GM21786 (cell line): ENCODE measurements around the gene KRTAP4-5.
"Not testable (repeated sequence)": the region's sequence is repeated elsewhere in the genome, so short reads cannot be mapped to it uniquely, and the experiment has no call there.

Experiments used
- ATAC-seq: cut with Tn5 transposase; IDR thresholded peaks from one replicate; pipeline ENCODE4 v1.9.1; 2021; ENCODE audit not compliant: unreplicated experiment

The KRTAP4-5 gene

DNA sequence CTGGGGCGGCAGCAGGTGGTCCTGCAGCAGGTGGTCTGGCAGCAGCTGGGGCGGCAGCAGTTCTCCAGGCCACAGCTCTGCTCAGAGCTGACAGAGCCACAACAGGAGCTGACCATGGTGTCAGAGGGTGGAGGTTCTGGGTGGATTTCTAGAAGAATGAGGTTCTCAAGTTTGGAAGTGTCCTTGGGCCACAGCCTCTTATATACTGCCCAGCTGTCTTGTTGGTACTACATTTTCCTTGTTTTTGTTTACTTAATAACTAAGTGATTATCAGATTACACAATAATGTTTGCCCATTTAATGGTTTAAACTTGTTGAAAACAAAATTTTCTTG lies at the start of gene KRTAP4-5:
Gene KRTAP4-5, minus strand, starts transcription at position 174 of the 334 bp plus-strand sequence. Its CDS starts 58 bp downstream, at position 116.
- ATAC-seq, result no peak

DNA sequence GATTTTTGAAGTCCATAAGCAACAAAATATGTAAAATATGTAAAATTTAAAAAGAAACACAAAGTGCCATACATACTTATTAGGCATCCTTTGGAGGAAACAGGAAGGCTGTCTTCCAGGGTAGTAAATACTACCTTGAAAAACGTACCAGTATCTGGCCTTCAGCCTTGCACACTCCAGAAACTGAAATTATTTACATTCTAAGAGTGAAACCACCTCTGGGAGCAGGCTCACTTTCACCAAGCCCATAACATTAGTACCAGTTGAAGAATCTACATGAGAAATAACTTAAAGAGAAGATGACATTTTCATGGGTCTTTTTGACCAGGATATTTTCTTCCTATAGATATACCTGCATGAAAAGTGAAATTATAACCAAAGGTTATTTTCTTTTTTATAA lies 46.4 kb upstream of the KRTAP4-5 start:
- ATAC-seq, result no peak

DNA sequence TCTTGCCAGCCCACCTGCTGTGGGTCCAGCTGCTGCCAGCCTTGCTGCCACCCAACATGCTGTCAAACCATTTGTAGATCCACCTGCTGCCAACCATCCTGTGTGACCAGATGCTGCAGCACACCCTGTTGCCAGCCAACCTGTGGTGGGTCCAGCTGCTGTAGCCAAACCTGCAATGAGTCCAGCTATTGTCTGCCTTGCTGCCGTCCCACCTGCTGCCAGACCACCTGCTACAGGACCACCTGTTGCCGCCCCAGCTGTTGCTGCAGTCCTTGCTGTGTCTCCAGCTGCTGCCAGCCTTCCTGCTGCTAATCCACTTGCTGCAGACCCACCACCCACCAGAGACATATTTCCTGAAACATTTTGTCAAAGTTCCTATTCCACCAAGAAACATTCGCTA lies 40.7 kb upstream of the KRTAP4-5 start:
- no peak for ATAC-seq

DNA sequence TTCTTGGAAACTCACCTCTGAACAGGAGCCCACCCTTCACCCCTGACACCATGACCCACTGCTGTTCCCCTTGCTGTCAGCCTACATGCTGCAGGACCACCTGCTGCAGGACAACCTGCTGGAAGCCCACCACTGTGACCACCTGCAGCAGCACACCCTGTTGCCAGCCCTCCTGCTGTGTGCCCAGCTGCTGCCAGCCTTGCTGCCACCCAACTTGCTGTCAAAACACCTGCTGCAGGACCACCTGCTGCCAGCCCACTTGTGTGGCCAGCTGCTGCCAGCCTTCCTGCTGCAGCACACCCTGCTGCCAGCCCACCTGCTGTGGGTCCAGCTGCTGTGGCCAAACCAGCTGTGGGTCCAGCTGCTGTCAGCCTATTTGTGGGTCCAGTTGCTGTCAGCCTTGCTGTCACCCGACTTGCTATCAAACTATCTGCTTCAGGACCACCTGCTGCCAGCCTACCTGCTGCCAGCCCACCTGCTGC lies 40.3 kb upstream of the KRTAP4-5 start, which contains the start of gene KRTAP9-1:
Gene KRTAP9-1, plus strand, starts transcription at position 51 of the 482 bp plus-strand sequence. Its CDS starts 0 bp downstream, at position 51.
- ATAC-seq, result not testable (repeated sequence)

DNA sequence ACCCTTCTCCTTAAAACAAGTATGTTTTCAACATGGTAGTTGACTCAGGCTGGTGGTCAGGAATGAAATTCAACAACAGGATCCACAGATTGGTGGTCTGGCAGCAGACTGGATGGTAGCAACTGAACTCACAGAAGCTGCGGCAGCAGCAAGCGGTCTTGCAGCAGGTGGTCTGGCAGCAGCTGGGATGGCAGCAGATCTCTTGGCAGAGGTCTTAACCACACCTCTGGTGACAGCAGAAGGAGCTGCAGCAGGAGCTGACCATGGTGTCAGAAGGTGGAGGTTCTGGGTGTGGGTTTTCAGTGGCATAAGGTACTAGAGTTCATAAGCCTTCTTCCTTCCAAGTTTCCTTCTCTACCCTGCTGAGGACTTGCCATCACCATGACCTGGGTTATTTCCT lies 37.2 kb upstream of the KRTAP4-5 start:
- ATAC-seq, result no peak

DNA sequence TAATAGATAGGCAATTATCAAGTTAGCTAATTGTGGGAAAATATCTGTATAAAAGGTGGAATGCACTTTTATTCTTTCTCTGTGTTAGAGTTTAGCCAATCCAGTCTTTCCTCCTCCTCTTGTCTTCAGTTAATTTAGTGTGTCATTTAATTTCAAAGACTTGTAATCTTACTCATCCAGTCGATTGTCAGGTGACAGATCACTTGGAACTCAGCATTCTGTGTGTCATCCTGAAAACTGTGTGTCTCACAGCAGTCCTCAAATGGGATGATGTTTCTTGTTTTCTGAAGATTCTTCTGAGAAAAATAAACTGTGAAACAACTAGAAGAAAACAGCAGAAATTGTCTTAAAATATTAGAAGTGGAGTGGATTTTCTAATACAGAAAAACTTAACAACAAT lies 35.4 kb upstream of the KRTAP4-5 start:
- no peak for ATAC-seq

DNA sequence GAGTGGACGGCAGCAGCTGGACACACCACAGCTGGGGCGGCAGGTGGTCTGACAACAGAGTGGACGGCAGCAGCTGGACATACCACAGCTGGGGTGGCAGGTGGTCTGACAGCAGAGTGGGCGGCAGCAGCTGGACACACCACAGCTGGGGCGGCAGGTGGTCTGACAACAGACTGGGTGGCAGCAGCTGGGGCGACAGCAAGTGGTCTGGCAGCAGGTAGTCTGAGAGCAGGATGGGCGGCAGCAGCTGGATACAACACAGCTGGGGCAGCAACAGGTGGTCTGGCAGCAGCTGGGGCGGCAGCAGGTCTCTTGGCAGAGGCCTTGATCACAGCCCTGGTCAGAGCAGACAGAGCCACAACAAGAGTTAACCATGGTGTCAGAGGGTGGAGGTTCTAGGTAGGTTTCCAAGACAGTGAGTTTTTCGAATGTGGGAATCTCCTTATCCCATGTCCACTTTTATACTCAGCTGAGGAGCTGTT lies 34.9 kb upstream of the KRTAP4-5 start, which contains the start of gene KRTAP4-1:
Gene KRTAP4-1, minus strand, starts transcription at position 432 of the 482 bp plus-strand sequence. Its CDS starts 57 bp downstream, at position 375.
- ATAC-seq, result no peak

DNA sequence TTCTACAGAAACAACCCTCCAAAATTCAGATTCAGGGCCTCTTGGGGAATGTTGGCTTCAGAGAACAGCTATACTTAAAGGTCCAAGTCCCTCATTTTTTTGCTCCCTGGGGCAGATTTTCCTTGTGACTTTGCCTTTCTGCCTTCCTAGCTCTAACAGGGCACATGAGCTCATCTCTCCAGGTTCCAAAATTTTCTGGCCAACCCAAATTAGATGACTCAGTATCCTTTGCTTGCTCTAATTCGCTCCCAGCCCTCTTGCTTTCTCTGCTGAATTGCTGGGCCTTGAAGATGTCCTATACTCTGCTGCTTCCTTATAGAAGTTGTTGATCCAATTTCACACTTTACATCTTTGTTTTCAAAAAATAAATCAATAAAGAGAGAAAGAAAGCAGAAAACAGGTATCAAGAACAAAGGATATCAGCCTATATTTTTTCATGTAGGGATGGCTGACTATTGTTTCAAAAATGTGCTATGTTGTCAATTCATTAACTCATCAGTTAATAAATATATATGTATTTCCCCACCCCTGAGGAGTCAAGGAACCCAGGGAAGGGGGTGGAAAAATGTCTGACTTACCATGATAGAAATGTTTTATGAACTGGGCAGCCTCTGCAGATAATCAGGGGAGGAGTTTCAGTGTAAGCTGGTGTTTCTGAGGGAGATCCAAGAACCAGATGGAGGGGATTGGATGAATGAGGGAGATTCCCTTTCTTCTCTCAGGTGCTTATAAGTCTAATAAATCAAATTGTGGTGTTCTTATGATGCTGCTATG lies 29.4 kb upstream of the KRTAP4-5 start:
- no peak for ATAC-seq

DNA sequence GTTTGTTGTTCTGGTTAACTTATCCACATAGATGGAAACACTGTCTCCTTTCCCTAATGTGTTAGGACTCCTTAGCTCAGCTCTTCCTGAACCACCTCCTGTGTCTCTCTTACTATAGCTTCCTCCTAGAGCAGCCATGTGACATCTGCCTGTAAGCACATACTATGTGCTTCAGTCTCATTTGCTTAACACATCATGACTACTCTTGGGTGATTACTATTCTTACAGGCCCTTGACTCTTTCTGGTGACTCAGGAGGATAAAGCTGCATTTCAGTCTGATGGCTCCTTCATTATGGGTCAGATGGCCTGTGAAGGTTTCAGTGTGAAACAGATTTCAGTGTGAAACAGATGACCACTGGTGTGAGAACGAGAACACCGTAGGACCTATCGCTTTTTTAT lies 28.7 kb upstream of the KRTAP4-5 start:
- no peak for ATAC-seq

DNA sequence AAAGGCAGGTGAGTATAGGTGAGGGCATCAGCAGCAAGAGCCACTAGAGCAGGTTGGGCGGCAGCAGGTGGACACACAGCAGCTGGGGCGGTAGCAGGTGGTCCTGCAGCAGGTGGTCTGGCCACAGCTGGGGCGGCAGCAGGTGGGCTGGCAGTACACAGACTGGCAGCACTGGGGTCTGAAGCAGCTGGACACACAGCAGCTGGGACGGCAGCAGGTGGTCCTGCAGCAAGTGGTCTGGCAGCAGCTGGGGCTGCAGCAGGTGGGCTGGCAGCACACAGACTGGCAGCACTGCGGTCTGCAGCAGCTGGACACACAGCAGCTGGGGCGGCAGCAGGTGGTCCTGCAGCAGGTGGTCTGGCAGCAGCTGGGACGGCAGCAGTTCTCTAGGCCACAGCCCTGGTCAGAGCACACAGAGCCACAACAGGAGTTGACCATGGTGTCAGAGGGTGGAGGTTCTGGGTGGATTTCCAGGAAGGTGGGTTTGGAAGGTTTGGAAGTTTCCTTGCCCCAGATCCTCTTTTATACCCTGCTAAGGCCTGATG lies 28.2 kb upstream of the KRTAP4-5 start, which contains the start of gene KRTAP4-2:
Gene KRTAP4-2, minus strand, starts transcription at position 495 of the 545 bp plus-strand sequence. Its CDS starts 57 bp downstream, at position 438.
- no peak for ATAC-seq

DNA sequence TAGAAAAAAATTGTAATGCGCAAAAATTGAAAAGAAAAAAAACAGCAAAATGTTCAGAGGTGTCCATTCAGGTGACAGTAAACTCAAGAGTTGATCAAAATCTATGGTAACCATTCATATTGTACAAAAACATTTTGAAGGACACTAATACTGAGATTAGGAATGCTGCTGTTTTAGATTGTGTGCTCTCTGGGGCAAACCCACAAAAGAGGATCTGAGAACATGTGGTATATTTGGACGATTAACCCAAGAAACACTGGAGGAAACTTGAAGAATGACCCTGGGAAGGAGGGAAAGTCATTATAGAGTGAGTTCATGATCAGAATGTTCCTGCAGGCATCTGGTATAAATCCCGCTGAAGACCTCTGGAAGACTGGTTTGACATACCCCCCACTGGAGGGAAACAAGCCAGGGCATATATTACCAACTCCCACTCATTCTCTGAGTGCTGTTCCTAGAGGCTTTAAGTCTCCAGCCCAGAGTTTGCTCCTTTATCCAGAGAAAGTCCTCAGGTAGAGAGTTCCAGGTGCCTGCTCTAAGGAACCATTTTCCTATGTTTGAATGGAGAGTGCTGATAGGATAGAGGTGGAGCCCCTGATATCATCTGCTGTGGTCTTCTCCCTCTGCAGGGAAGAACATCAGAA lies 27.2 kb upstream of the KRTAP4-5 start:
- no peak for ATAC-seq

DNA sequence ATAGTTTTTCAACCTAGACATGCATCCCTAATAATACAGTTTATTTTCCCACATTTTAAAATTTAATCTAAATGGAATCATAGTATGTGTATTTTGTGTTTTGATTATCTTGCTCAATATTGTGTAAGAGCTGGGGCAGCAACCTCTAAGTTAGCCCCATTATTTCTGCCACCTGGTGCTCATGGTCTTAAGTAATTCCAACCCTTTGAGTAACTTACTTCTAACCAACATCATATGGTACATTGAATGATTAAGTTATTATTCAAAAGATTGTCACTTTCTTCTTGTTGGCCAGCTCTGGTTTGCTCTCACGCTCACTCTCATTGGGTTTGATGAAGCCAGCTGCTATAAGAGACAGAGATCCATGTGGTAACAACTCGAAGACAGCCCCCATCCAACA lies 22.3 kb upstream of the KRTAP4-5 start:
- ATAC-seq, result no peak

DNA sequence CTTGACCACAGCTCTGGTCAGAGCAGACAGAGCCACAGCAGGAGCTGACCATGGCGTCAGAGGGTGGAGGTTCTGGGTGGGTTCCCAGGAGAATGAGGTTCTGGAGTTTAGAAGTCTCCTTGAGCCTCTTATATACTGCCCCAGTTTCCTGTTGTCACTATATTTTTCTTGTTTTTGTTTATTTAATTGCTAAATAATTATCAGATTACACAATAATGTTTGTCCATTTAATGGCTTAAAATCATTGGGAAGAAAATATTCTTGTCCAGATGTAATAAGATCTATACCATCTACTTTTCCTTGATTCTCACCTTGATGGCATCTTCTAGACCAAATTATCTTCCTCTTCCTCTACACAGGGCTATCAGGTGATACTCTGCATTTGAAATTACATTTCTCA lies 18.5 kb upstream of the KRTAP4-5 start, which contains the start of gene KRTAP4-3:
Gene KRTAP4-3, minus strand, starts transcription at position 101 of the 400 bp plus-strand sequence. Its CDS starts 49 bp downstream, at position 52.
- no peak for ATAC-seq

DNA sequence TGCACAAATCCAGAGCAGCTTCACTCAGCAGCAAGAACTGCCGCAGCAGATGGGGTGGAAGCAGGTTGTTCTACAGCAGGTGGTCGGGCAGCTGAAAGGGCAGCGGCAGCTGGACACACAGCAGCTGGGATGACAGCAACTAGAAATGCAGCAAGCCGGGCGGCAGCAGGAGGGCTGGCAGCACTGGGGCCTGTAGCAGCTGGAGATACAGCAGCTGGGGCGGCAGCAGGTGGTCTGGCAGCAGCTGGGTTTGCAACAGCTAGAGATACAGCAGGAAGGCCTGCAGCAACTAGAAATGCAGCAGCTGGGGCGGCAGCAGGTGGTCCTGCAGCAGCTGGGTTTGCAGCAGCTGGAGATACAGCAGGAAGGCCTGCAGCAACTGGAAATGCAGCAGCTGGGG lies 17.9 kb upstream of the KRTAP4-5 start:
- ATAC-seq, result no peak

DNA sequence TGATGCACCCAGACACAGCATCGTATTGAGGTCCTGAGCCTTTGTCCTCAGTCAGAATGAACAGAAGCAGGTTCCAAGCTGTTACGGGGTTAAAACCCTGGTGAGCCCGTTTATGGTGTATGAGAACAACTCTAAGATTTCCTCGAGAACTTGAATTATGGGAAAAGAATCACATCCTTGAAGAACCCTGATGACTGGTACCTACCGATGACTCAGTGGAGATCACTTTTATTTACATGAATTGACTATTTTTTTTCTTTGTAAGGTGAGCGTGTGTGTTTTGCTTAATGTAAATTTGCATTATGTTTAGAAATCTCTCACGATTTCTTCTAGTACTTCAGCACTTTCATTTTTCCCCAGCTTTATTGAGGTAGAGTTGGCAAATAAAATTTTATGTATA lies 14.2 kb upstream of the KRTAP4-5 start:
- ATAC-seq, result no peak

DNA sequence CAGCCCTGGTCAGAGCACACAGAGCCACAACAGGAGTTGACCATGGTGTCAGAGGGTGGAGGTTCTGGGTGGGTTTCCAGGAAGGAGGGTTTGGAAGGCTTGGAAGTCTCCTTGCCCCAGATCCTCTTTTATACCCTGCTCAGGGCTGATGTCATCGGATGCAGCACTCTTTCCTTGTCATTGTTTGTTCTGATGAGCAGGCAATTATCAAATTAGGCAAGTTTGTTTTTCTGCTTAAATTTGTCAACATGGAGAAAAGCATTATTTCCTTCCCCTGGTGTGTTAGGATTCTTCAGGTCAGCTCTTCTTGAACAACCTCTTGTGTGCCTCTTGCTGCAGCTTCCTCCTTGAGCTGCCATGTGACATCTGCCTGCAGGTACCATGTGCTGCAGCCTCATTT lies 11.0 kb upstream of the KRTAP4-5 start, which contains the start of gene KRTAP4-4:
Gene KRTAP4-4, minus strand, starts transcription at position 101 of the 400 bp plus-strand sequence. Its CDS starts 57 bp downstream, at position 44.
- no peak for ATAC-seq

DNA sequence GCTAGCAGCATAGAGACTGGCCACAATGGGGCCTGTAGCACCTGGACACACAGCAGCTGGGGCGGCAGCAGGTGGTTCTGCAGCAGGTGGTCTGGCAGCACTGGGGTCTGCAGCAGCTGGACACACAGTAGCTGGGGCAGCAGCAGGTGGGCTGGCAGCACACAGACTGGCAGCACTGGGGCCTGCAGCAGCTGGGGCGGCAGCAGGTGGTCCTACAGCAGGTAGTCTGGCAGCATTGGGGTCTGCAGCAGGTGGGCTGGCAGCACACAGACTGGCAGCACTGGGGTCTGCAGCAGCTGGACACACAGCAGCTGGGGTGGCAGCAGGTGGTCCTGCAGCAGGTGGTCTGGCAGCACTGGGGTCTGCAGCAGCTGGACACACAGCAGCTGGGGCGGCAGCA lies 10.6 kb upstream of the KRTAP4-5 start:
- ATAC-seq, result not testable (repeated sequence)

DNA sequence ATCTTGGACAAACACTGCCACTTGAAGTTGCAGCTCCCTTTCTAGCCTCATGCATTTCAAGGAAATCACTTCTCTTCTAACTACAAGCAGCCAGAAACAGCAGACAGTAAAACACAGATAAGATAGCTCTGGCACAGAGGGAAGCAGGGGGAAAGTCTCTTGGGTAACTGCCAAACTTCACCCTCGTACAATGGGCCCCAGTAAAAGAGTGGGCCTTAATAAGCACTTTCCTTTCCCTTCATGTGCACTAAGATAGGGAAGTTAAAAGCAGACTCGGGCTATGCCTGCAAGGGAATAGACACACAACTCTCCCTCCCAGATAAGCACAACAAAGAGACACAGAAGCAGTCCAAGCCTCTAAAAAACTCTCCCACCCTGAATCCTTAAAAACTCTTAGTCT lies 4.2 kb upstream of the KRTAP4-5 start:
- no peak for ATAC-seq

DNA sequence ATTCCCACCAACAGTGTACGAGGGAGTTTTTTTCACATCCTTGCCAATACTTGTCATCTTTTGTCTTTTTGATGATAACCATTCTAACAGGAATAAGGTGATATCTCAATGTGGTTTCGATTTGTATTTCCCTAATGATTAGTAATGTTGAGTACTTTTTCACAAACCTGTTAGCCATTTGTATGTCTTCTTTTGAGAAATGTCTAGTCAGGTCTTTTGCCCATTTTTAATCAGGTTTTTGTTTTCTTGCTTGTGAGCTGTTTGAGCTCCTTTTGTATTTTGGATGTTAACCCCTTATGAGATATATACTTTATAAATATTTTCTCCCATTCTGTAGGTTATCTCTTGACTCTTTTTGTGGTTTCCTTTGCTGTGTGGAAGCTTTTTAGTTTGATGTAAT lies 1.9 kb upstream of the KRTAP4-5 start:
- no peak for ATAC-seq

DNA sequence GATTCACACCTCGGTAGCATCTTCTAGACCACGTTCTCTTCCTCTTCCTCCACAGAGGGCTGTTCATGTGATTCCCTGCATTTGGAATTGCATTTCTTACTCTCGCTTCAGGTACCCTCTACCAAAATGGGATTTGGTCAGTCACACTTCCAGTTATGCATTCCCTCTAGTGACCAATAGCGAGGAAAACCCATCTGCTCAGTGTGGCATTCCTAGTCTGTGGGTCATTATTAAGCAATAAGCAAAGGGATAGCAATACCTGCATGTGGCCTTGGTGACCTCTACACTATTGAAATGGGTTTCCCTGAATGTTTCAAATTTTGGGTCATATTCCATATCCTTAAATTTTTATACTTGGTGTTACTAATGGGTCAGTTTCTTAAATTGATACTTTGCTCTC lies 401 bp upstream of the KRTAP4-5 start:
- no peak for ATAC-seq

DNA sequence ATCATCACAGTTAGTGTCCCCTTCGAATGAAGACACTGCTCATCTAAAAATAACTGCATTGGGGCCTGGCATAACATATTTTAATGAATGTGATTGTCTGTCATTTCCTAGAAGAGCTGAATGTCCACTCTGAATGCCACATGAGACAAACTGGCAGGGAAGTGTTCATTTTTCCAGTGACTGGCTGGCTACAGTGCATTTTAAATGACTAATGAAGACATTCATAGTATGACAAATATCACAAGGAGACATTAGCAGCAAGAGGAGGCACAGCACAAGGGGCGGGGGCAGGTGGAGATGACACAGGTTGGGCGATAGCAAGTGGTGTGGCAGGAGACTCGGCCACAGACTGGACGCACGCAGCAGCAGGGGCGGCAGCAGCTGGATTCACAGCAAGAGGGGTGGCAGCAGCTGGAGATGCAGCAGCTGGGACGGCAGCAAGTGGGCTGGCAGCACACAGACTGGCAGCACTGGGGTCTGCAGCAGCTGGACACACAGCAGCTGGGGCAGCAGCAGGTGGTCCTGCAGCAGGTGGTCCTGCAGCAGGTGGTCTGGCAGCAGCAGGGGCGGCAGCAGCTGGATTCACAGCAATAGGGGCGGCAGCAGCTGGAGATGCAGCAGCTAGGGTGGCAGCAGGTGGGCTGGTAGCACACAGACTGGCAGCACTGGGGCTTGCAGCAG lies 514 bp downstream of the KRTAP4-5 start:
- not testable (repeated sequence) for ATAC-seq
